Transverse colon (tissue), 4 donors: ENCODE data around the gene TBX1. TPM values are rescaled to one million over a fixed set of nuclear protein-coding genes. Genes with fewer than 3 reads are reported as not detected.

ENCODE experiments used
- DNase-seq: peaks from one replicate; pipeline ENCODE4 v3.0.0-alpha.2; 2019
- H3K27ac ChIP-seq, 4 donors: fragments of 200-600 bp; sonication (generic); 2 replicates each; pipeline ENCODE4 v1.5.1; 2016 to 2018; ENCODE audit warnings: inconsistent platforms in 4 of 4
- H3K27me3 ChIP-seq: fragments of 200-600 bp; sonication (generic); 2 replicates; pipeline ENCODE4 v1.5.1; 2017; ENCODE audit warnings: inconsistent platforms
- H3K36me3 ChIP-seq, 4 donors: fragments of 200-600 bp; sonication (generic); 2 replicates each; pipeline ENCODE4 v1.5.1; 2017 to 2019; ENCODE audit warnings: inconsistent platforms in 4 of 4
- H3K4me1 ChIP-seq, 4 donors: fragments of 200-600 bp; sonication (generic); 2 replicates each; pipeline ENCODE4 v1.5.1; 2017 to 2020; ENCODE audit warnings: inconsistent platforms in 4 of 4
- H3K4me3 ChIP-seq, 4 donors: fragments of 200-600 bp; sonication (generic); 1 replicate in 1 of 4; 2 replicates in 3 of 4; pipeline versions ENCODE4 v1.5.1 to v1.6.1; 2017 to 2019; ENCODE audit warnings: inconsistent platforms in 4 of 4
- H3K9me3 ChIP-seq, 2 donors: fragments of 200-600 bp; sonication (generic); 2 replicates each; pipeline ENCODE4 v1.5.1; 2017 to 2019; ENCODE audit warnings: inconsistent platforms in 2 of 2
- EP300 ChIP-seq: sonication (generic); formaldehyde crosslinking; IDR thresholded peaks from one replicate; pipeline ENCODE4 v1.6.1; 2017; ENCODE audit warnings: antibody characterized with exemption, low read depth
- POLR2A ChIP-seq: fragments of 450-650 bp; IDR thresholded peaks from one replicate; pipeline ENCODE4 v1.6.1; 2016; ENCODE audit warnings: antibody characterized with exemption, mild to moderate bottlenecking, moderate library complexity
- POLR2AphosphoS5 ChIP-seq, 3 donors: sonication (generic); formaldehyde crosslinking; IDR thresholded peaks; one replicate each; pipeline ENCODE4 v1.6.1; 2016; ENCODE audit warnings: antibody characterized with exemption in 3 of 3
- WGBS, 2 donors: methylation state at CpG; one replicate each; pipeline ENCODE4 v1.1.5; 2018; ENCODE audit warnings: low coverage in 1 of 2; 5-methylcytosine and 5-hydroxymethylcytosine counted together
- in situ Hi-C, 4 donors: fragments of 200-750 bp; cut with MboI; loops; one replicate each; pipeline versions ENCODE4 v1.15.0 to v1.15.1; 2017; ENCODE audit warnings: low sequenced_read_pairs in 3 of 4, low pct_ligation_motif_present in 1 of 4, low pct_unique_long_range_greater_than_20kb in 1 of 4
- intact Hi-C: fragments of 100-400 bp; cut with DNase I; formaldehyde crosslinking; loops from one replicate; pipeline ENCODE4 v1.15.1; 2023; ENCODE audit warnings: low total_unique reads
- total RNA-seq, 4 donors: library from RNA; depleted of rRNA; stranded (reverse); fragments of >200 nt; gene quantifications; one replicate each; pipeline ENCODE4 v1.1.0, GENCODE V29; 2016
- TF ChIP-seq, protein P1 (sequence below), 5 experiments: fragments of 200-600 bp in 3 of 5; fragments of 450-650 bp in 2 of 5; sonication (generic) in 3 of 5; IDR thresholded peaks; 1 replicate in 2 of 5; 2 replicates in 3 of 5; pipeline ENCODE4 v1.5.1; 2016 to 2017; ENCODE audit warnings: antibody characterized with exemption in 5 of 5, inconsistent platforms in 3 of 5, mild to moderate bottlenecking in 2 of 5, moderate library complexity in 1 of 5

The TBX1 gene
- total RNA-seq, 4 donors from 2014 or later = 1.1 to 1.3 TPM; not detected in 2

- H3K27me3 ChIP-seq = no peaks in the 10 kb centered on the region
- WGBS, 2 donors = 92 to 96% methylated on average over 5 to 20 of the region's 20 CpGs
- in situ Hi-C loops = no loop called here
- TF ChIP-seq POLR2A (no peak), EP300 (no peak), POLR2AphosphoS5 (IDR thresholded peaks at IDR 0.05) (no peak)
- H3K9me3 ChIP-seq = no peaks in the 10 kb centered on the region
- H3K27ac ChIP-seq = no peak overlapping the region
- intact Hi-C loops = no loop called here
- no peak for DNase-seq
- H3K36me3 ChIP-seq = no peaks in the 10 kb centered on the region
- H3K4me1 ChIP-seq = peaks cover 0 to 11% (median 6%) of the 10 kb centered on the region in 4 donors
- H3K4me3 ChIP-seq = no peak overlapping the region
Observed at GRCh38 chr22:19807914-19808872, 47.6 kb downstream of the TBX1 start.

DNA sequence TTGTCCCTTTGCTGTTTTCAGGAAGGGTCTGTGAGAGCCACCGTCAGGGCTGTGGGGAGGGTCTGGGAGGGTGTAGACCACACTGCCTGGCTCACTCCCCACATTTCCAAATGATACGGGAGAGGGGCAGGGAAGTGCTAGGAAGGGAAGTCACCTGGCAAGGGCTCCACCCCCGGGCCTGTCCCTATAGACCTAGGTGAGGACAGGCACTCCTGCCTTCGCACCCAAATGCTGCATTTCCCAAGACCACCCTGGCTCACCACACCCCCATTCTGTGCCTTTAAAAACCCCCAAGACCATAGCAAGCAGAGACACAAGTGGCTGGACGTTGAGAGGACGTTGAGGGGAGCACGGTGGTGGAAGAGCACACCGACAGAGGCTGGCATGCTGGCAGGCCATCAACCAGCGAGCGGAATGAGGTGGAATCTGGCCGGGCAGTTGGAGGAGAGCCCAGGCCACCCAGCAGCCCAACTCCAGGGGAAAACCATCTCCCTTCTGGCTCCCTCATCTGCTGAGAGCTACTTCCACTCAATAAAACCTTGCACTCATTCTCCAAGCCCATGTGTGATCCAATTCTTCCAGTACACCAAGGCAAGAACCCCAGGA, 48.4 kb downstream of the TBX1 start:
- H3K27me3 ChIP-seq = no peaks in the 10 kb centered on the region
- no peak overlapping the region for H3K27ac ChIP-seq
- H3K4me1 ChIP-seq = peaks cover 0 to 11% (median 6%) of the 10 kb centered on the region in 4 donors
- intact Hi-C loops (no loop called here), in situ Hi-C loops (no loop called here)
- WGBS, 2 donors = 78% methylated on average over 11 of the region's 11 CpGs; no CpG with 5 or more reads in 1 of the 2 donors
- no peak overlapping the region for H3K4me3 ChIP-seq
- H3K9me3 ChIP-seq = no peaks in the 10 kb centered on the region
- H3K36me3 ChIP-seq = no peaks in the 10 kb centered on the region
- TF ChIP-seq POLR2AphosphoS5 (IDR thresholded peaks at IDR 0.05) (no peak), EP300 (no peak), POLR2A (no peak)
- TF ChIP-seq, protein P1, sequence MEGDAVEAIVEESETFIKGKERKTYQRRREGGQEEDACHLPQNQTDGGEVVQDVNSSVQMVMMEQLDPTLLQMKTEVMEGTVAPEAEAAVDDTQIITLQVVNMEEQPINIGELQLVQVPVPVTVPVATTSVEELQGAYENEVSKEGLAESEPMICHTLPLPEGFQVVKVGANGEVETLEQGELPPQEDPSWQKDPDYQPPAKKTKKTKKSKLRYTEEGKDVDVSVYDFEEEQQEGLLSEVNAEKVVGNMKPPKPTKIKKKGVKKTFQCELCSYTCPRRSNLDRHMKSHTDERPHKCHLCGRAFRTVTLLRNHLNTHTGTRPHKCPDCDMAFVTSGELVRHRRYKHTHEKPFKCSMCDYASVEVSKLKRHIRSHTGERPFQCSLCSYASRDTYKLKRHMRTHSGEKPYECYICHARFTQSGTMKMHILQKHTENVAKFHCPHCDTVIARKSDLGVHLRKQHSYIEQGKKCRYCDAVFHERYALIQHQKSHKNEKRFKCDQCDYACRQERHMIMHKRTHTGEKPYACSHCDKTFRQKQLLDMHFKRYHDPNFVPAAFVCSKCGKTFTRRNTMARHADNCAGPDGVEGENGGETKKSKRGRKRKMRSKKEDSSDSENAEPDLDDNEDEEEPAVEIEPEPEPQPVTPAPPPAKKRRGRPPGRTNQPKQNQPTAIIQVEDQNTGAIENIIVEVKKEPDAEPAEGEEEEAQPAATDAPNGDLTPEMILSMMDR (IDR thresholded peaks at IDR 0.05) = no peak
- DNase-seq = no peak

GRCh38 chr22:19809741-19810140, 49.2 kb downstream of the TBX1 start:
- no peak overlapping the region for H3K4me3 ChIP-seq
- no peak overlapping the region for H3K27ac ChIP-seq
- TF ChIP-seq, protein P1 (IDR thresholded peaks at IDR 0.05) = no peak
- TF ChIP-seq POLR2A (no peak), EP300 (no peak), POLR2AphosphoS5 (IDR thresholded peaks at IDR 0.05) (no peak)
- no peaks in the 10 kb centered on the region for H3K27me3 ChIP-seq
- in situ Hi-C loops = no loop called here
- WGBS, 2 donors = 97 to 100% methylated on average over 1 to 3 of the region's 3 CpGs
- intact Hi-C loops = no loop called here
- H3K36me3 ChIP-seq = no peaks in the 10 kb centered on the region
- no peak for DNase-seq
- no peaks in the 10 kb centered on the region for H3K9me3 ChIP-seq
- peaks cover 0 to 11% (median 6%) of the 10 kb centered on the region in 4 donors for H3K4me1 ChIP-seq

- Histone ChIP-seq H3K9me3 (no peaks in the 10 kb centered on the region), H3K4me3 (no peak overlapping the region), H3K27ac (no peak overlapping the region), H3K27me3 (no peaks in the 10 kb centered on the region), H3K36me3 (no peaks in the 10 kb centered on the region), H3K4me1 (peaks cover 0 to 11% (median 6%) of the 10 kb centered on the region in 4 donors)
- WGBS, 2 donors = 87 to 93% methylated on average over 6 to 23 of the region's 23 CpGs
- in situ Hi-C loops = no loop called here
- TF ChIP-seq POLR2AphosphoS5 (IDR thresholded peaks at IDR 0.05) (no peak), EP300 (no peak), POLR2A (no peak)
- TF ChIP-seq, protein P1 (IDR thresholded peaks at IDR 0.05) = no peak
- DNase-seq = no peak
- intact Hi-C loops = no loop called here
Observed at GRCh38 chr22:19810381-19811201, 50.0 kb downstream of the TBX1 start.
